ENCODE measurements around the gene ZNF653.

DNA sequence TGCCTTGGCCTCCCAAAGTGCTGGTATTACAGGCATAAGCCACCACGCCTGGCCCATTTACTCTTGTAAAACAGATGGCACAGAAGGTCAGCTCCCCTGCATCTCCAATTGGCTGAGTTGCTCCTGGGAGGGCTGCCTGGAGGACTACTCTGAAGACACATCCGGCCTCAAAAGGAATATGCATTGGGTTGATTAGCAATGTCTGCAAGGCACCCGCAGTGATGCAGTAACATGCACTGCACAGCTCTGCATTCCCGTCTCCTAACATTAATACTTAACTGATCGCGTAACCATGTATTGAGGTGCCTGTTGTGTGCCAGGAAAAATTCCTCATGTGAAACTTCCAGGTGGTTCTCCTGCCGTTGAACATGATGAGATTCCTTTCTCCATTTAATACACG lies 29.8 kb downstream of the ZNF653 start:
- TF ChIP-seq POLR2A (IDR thresholded peaks at IDR 0.05), result no peak
- TF ChIP-seq, protein P1, sequence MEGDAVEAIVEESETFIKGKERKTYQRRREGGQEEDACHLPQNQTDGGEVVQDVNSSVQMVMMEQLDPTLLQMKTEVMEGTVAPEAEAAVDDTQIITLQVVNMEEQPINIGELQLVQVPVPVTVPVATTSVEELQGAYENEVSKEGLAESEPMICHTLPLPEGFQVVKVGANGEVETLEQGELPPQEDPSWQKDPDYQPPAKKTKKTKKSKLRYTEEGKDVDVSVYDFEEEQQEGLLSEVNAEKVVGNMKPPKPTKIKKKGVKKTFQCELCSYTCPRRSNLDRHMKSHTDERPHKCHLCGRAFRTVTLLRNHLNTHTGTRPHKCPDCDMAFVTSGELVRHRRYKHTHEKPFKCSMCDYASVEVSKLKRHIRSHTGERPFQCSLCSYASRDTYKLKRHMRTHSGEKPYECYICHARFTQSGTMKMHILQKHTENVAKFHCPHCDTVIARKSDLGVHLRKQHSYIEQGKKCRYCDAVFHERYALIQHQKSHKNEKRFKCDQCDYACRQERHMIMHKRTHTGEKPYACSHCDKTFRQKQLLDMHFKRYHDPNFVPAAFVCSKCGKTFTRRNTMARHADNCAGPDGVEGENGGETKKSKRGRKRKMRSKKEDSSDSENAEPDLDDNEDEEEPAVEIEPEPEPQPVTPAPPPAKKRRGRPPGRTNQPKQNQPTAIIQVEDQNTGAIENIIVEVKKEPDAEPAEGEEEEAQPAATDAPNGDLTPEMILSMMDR (IDR thresholded peaks at IDR 0.05), result no peak

All from thyroid gland (tissue), 4 donors.